H1 (cell line): ENCODE measurements around the gene RNF123.

Experiments used
- HDAC6 ChIP-seq: IDR thresholded peaks from one replicate; pipeline ENCODE4 v1.7.1; 2012; ENCODE audit warnings: low read depth, mild to moderate bottlenecking, inconsistent platforms, low read length, moderate library complexity
- MAFK ChIP-seq: IDR thresholded peaks from 2 replicates; pipeline ENCODE4 v1.6.1; 2012; ENCODE audit warnings: low read depth, mild to moderate bottlenecking, improper control_type of control experiment, low read length
- POLR2AphosphoS5 ChIP-seq: IDR thresholded peaks from 2 replicates; pipeline ENCODE4 v1.6.1; 2011; ENCODE audit warnings: low read depth, low read length
- YY1 ChIP-seq: IDR thresholded peaks from 2 replicates; pipeline ENCODE4 v1.6.1; 2011; ENCODE audit warnings: low read depth, mild to moderate bottlenecking, low read length
- ZNF274 ChIP-seq: IDR thresholded peaks from 2 replicates; pipeline ENCODE4 v1.7.0; 2012; ENCODE audit warnings: low read length, borderline replicate concordance; ENCODE audit errors: extremely low read depth
- TF ChIP-seq, protein P1 (sequence below): IDR thresholded peaks from 2 replicates; pipeline ENCODE4 v1.6.1; 2011; ENCODE audit warnings: low read length, improper control_type of control experiment
- TF ChIP-seq, protein P2 (sequence below), 3 experiments: IDR thresholded peaks; 1 replicate in 2 of 3; 2 replicates in 1 of 3; pipeline versions ENCODE4 v1.5.1 to v1.6.1; 2011; ENCODE audit warnings: low read length in 3 of 3, mild to moderate bottlenecking in 3 of 3, inconsistent platforms in 2 of 3, low read depth in 1 of 3, moderate library complexity in 1 of 3; ENCODE audit not compliant: insufficient read depth in 1 of 3; ENCODE audit errors: control extremely low read depth in 1 of 3

DNA sequence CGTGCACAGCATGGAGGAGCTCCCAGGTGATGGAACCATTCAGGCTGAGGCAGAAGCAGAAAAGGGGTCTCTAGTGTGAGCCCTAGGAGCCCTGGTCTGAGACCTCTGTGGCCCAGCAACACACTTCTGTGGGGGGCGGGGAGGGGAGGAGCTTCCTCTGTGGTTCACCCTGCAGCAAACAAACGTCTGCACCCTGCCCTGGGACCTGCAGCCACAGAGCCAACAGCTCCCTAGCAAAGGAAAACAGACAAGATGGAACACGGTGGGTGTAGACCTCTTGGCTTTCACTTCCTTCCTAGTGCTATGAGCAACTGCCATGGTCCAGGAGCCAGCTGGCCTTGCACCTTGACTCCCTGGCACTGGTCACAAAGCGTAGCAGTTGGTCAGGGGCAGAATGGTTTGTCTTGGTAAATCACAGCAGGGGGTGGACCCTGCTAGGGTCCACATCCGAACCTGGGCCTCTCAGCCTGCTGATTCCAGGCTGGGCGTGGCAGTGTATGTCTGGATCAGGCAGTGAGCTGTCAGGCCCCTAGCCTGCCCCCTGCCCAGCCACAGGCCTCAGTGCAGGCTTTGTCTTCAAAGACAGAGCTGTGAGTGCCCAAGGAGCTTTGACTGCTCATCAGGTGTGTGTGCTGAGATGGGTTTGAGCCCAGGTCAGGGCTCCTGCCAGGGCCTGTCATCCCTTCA, 23.4 kb downstream of the RNF123 start:
- TF ChIP-seq HDAC6 = no peak
- TF ChIP-seq, protein P1, sequence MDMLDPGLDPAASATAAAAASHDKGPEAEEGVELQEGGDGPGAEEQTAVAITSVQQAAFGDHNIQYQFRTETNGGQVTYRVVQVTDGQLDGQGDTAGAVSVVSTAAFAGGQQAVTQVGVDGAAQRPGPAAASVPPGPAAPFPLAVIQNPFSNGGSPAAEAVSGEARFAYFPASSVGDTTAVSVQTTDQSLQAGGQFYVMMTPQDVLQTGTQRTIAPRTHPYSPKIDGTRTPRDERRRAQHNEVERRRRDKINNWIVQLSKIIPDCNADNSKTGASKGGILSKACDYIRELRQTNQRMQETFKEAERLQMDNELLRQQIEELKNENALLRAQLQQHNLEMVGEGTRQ = no peak
- TF ChIP-seq, protein P2, sequence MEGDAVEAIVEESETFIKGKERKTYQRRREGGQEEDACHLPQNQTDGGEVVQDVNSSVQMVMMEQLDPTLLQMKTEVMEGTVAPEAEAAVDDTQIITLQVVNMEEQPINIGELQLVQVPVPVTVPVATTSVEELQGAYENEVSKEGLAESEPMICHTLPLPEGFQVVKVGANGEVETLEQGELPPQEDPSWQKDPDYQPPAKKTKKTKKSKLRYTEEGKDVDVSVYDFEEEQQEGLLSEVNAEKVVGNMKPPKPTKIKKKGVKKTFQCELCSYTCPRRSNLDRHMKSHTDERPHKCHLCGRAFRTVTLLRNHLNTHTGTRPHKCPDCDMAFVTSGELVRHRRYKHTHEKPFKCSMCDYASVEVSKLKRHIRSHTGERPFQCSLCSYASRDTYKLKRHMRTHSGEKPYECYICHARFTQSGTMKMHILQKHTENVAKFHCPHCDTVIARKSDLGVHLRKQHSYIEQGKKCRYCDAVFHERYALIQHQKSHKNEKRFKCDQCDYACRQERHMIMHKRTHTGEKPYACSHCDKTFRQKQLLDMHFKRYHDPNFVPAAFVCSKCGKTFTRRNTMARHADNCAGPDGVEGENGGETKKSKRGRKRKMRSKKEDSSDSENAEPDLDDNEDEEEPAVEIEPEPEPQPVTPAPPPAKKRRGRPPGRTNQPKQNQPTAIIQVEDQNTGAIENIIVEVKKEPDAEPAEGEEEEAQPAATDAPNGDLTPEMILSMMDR (IDR thresholded peaks at IDR 0.05; ENCODE audit: control extremely low read depth in 1 of 3, insufficient read depth in 1 of 3, low read depth in 1 of 3, low read length in 3 of 3) = peak in 1 of 3 experiments; percentile 4; a peak in 1 of 4 replicates
- TF ChIP-seq POLR2AphosphoS5 = no peak
- TF ChIP-seq ZNF274 = no peak
- no peak for TF ChIP-seq MAFK
- TF ChIP-seq YY1 = no peak
